Measurements from ENCODE around the gene MAPKAP1.

The MAPKAP1 gene

DNA sequence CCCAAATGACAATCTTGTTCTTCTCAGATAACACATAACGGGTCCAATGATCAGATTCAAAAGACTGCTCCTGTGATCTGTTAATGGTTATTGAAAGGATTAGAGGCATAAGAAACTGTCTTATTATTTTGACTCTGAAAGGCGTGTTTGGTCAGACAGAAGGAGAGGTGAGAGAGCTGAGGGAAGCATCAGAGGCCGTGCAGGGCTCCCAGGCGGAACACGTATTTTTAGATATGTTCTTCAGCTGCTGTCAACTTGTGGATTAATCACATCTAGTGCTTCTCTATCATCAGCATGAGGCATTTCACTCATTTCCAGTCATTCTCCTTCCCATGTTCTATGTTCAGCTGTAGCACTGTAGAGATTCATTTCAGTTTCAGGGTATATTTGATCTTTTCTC, 199.8 kb downstream of the MAPKAP1 start:
- no peak for DNase-seq

DNA sequence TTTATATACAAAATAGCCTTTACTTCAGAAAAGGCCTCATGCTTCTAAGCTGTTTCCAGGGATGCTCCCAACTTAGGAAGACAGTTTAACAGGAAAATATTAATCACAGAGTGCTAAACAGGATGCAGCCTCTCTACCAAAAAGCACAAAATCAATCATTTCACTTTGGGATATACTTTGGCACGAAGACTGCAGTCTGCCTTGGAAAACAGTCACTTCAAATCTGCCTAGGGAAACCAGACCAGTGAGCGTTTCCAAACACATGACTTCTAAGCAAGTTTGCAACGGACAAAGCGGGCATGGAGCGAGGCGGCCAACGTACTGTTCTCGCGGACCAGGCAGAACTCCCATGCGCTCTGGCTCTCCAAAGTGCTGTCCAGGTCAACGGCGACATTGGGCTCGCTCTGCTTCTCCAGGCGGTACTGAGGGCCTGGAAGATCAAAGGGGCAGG, 201.0 kb downstream of the MAPKAP1 start:
- no peak for DNase-seq

DNA sequence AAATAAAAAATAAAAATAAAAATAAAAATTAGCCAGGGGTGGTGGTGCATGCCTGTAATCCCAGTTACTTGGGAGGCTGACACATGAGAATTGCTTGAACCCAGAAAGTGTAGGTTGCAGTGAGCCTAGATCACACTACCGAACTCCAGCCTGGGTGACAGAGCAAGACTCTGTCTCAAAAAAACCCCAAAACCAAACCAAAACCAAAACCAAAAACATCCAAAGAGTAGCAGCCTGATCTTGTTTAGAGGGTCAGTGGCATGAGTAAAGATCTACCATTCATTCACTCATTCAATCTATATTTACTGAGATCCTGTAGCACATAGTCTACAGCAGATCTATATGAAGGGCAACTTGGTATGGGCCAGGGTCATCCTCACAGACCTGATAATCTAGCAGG, 202.4 kb downstream of the MAPKAP1 start:
- no peak for DNase-seq

DNA sequence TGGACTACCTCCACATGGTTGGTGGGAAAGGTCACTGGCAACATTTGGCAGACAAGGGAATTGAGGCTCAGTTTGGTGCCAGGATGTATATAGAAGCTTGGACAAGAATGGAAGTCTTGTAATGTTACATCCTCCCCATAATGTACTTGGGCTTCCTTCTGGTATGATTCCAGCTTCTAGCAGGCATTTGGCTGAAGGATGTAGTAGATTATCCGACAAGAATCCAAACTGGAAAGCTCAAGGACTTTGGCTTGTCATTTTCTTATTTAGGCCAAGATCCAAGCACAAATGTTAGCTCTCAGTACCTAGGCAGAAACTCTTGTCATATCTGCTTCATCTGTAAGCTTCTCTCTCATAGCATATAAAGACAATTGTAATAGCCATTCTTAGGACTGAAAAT, 209.1 kb downstream of the MAPKAP1 start:
- DNase-seq = no peak

DNA sequence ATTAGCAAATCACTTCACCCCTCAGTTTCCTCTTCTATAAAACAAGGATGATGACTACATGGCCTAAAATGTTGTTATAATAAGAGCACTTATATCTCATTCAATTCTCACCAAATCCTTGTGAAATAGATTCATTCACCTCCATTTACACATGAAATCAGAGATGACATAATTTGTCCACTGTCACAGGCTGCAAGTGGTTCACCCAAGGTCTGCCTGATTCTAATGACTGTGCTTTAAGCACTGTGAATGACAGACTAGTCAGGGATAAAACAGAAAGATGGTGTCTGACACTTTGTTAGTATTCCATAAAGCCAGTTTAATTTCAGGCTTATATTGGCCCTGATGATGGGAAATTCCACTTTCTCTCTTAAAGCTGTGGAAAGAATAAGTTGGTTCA, 209.5 kb downstream of the MAPKAP1 start:
- no peak for DNase-seq

DNA sequence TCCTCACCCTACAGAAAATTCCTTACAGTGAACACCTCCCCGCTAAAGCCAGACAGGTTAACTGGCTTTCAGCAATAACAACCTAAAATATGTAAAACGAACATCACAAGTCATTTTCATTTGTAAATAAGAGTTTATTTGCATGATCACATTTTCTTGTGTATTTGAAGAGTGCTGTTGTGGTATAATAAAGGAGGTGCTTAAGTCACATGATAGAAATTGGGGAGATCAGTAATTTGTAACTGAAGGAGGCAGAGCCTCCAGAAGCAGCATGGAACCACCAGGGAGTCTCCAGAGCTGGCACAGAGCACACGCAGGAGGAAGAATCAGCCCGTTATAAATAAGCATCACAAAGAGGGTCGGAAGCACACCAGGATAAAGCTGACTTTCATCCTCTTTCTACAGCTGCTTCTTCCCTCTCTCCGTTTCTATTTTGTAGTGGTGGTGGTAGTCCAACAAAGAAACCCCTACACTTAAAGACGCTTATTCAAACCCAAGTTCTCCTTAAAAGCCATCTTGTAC, 210.6 kb downstream of the MAPKAP1 start:
- no peak for DNase-seq

DNA sequence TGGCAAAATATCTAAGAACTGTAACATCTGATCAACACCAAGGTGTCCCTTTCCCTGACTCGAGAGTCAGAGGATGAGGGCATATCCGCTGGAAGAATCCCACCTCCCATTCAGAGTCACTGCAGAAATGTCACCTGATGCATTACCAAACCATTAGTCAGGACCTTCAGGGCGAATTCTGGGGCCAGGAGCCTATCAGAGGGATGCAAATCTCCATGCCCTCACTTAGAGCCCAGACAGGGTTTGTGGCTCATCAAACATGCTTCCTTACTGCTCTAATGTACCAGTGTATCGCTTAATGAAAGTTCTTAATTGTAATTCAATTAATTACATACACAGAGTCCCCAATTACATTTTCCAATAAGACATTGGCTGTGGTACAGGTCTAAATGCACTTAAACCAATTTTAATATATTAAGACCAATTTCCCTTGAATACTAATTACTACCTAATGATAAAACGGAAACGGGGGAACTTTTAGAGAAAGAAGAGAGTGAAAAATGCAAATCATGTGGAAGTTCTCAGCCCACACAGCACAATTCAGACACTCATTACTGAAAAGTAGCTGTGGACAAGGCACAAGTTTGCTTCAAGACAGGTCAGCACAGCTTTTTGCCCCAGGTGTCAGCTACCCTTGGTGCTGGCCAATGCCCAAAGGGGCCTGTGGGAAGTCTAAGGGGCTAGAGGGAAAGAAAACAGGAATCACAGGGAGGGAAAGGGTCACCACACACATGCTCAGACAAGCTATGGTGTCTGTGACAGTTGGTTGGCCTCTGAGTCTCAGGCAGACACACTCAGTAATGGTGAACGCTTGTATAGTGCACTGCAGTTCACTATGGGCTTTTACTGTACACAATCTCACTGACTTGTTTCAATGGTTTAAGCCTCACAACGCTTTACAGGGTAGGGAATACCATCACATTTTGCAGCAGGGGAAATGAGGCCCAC, 211.6 kb downstream of the MAPKAP1 start:
- DNase-seq = no peak

DNA sequence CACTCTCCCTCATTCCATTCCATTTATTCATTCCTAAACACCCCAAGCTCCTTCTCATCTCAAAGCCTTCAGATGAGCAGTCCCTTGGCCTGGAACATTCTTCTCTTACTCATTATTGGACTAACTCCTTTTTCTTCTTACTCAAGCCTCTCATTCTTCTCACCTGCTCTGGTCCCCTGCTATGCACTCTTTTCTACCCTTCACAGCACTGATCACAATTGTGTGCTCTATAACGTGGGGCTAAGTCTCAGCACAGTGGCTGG, 212.4 kb downstream of the MAPKAP1 start:
- no peak for DNase-seq

DNA sequence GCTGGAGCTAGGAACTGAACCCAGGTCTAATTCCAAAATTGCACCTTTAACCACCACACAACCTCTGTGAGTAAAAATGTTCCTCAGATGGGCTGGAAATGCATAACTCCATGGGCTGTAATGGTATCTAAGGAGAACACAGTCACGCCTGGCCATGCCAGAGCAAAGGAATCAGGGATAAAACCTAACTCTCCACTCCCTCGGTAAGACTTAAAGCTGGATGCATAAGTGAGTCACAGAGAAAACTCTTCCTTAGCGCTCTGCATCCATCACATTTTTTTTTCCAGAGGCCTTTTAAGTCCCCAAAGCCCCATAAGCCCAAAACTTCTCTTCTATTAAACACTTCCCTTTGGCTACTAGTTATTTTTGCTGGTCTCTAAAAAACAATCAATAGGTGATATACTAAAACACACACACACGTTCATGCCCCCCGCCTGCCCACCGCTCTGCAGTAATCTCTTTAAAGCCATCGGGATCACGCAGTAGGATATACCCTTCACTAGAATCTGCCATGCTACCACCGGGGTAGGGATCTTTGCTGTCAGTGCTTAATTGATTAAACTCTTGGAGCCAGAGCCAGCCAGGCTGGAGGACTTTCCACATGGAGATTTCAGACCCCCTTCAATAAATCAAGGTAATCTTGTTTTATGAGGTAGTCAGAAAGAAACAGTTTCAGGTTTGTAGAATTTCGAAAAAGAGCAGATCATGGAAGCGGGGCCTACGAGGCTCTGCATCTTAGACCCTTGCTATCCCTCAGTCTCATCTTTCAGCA, 212.9 kb downstream of the MAPKAP1 start:
- no peak for DNase-seq

DNA sequence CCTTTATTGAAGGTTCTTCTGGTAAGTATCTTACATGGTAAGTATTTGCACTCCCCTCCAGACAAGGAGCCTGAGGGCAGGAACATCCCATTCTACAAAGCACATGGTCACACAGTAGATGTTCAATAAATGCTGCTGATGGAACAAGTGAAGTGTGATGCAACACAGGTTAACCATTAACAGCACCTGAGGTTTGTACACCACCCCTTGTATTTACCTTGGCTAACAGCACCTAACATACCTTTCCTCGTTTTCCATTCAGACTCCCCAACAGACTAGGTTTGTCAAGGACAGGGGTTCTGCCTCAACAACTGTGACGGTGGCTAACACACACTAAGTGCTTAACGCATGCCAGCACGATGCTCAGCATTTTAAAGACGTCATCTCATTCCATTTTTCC, 213.6 kb downstream of the MAPKAP1 start:
- no peak for DNase-seq

DNA sequence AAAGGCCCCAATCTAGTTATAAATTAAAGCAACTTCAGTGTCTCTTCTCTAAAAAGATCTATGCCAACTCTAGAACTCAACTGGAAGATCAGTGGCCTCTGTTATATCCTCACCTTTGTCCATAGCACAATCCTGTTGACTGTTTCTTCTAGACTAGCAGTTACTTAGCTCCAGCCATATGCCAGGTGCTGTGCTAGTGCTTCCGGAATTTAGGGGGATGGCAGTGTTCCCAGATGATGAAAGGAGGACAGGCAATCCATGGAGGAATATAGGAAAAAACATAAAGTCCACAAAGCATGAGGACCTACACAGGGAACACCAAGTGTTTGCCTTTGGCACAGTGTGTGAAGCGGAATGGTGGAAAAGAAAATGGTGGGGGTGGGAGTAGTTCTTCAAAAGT, 214.3 kb downstream of the MAPKAP1 start:
- no peak for DNase-seq

DNA sequence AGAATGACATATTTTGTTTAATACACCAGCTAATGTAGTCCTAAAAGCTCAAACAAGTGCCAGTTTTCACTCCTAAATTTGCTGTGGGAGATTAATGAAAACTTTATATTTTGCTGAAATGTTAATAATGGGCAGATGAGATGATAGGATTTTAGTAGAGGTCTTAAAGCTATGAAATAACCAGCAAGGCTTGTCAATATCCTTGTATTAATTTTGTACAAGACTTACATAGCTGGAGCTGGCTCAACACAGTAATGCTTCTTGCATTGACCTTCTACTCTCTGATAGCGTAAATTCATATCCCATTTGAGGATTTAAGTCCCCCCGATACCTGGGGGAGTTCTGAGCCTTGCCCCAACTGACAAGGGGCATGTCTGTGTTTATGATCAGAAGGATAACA, 219.2 kb downstream of the MAPKAP1 start:
- no peak for DNase-seq

DNA sequence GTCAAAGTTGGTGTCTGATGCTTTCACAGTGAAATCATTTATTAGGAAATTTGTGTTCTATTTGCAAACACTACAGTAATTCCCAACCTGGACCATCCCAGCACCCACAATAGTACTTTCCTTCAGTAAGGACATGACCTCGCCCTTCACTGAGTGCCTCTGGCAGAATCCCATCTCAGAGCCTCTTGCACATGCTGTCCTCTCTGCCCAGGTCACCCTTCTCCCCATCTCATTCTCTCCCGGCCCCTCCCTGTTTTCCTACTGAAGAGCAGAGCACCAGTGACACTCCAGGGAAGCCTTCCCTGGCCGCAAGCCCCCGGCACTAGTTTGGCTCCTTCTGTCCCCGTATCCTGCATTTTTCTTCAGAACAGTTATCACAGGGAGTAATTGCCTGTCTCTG, 220.4 kb downstream of the MAPKAP1 start:
- no peak for DNase-seq

DNA sequence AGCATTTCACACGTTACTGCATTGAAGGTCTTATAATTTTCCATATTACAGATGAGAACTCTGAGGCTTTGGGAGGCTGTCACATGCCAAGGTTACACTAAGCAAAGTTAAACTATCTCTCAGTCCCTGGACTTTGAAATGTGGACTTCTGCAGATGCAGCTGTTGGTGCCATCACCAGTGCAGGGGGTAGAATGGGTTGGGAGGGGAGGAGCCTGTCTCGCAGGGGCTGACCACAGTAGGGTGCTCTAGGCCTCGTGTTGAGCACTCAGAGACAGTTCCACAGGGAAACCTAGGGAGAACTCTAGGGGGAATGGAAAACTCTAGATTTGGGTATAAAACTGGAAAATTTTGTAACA, 220.9 kb downstream of the MAPKAP1 start:
- DNase-seq = no peak

DNA sequence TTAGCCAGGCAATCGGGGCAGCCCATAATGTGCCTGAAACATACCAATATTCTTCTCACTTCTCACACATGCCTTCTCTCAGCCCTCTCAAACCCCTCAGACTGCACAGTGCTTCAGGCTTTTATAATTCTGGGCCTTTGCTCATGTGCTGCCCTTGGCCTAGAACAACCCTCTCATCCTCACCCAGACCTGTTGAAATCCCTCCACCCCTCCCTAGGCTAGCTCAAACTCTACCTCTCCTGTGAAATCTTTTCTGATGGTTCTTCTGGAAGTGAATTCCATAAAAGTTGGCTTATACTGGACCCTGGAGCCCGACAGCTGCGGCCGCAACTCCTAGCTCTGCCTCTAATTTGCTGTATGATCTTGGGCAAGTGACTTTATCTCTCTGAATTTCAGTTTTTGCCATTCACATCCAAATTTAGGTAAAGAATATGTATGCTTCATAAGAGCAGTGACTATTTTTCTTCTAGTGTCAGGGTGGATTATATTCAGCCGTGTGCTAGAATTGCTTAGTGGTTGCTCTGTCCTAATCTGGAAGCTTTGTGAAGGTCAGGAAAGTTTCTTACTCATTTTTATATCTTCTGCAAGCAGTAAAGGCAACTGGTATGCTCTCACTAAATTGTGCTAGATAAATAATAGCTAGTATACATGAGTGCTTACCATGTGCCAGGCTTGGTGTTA, 221.4 kb downstream of the MAPKAP1 start:
- DNase-seq = no peak

DNA sequence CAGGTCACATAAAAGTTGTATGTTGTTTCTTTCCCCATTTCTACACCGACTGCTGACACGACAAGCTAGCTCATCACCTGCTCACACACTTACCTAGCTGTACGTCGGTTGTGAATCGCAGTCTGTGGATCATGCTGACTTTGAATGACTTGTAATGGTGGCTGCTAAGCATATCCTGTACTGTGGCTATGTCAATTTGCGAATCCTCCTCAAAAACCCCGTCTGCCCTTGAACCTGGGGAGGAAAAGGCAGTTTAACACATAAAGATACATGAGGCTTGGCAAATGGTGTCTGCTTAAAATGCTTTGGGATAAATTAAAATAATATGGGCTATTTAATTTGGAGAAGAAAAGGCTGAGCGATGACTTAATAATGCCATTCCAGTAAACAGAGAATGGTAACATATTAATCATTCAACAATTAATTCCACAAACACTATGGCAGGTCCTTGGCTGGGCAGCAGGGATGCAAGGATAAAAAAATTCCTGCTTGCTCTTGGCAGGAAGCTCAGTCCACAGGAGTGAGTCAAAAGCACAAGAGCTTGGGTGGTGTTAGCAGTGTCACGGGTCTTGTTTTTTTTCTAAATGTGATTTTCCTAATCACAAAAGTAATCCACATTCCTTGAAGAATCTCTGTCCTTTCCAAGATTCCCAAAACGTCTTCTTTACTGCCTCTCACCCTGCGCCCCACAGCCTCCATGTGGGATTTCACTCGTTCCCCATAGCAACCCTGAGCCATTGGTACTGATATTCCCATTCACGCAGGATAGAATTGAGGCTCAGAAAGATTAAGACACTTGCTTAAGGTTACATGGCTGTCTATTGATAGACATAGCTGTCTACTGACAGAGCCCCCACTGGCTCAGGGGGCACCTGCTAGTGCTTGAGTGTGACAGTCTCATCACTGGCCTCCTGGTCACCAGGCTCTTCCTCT, 222.4 kb downstream of the MAPKAP1 start:
- no peak for DNase-seq

DNA sequence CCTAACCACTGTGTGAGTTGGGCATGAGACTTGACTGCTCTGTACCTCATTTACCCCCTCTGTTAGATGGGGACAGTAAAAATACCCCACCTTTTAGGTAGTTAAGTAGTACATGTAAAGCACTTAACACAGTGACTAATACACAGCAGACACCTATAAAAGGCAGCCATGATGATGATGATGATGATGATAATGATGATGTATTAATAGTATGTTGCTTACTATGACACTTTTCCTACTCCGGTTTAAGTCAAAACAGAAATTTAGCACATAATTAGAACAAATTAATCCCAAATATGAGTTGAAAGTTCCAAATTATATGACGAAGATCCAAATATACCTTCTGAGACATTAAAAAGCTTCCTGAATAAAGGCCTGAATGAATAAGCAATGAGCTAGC, 223.3 kb downstream of the MAPKAP1 start:
- DNase-seq = no peak

DNA sequence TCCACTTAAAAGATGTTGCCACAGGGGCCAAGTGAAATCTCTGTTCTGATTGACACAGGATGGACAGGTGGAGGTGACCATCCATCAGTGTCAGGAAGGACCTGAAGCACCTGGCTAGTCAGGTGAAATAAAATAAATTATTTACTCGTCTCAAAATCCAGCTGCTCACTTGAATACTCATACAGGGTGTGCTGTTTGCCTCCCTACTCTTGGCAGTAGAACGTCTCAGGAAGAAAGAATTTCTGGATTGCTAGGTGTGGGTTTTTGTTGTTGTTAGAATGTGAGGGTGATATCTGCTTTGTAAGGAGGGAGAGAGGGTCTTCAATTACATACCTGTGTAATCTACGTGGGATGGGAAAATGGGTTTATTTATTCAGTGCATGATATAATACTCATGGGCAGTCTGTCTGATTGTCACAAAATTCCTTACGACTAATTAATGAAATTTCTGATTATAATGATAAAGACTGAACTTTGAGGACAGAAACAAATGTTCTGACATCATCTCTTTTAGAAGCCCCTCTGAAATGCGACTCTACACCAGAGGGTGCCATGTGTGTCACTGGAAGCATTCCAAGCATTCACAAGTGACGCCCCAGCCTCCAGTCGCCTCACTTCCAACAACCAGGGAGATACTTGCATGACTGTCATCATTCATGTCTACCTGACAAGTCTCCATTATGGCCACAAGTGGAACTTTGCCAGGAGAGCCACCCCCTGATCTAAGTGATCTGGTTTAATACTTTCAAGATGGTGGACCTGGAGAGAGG, 227.0 kb downstream of the MAPKAP1 start:
- peak; percentile 46 for DNase-seq

DNA sequence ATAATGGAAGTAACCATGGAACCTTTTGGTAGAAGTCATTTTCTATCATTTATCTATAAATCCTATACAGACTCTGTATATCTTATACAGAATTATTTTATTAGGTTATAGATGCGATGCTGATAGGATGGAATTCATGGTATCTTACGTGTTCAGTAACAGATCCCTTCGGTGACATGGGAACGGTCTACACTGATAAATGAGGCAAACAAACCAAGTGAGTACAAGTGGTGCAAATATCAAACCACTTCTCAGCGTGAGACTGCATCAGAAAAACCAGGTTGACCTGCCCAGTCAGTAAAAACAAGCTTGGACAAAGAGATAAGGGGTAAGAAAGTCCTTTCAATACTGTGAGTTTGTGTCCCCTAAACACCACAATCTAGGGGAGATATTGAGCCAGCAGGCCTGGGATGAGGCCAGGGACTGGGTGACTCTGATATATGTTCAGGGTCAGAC, 229.9 kb downstream of the MAPKAP1 start:
- DNase-seq = no peak

DNA sequence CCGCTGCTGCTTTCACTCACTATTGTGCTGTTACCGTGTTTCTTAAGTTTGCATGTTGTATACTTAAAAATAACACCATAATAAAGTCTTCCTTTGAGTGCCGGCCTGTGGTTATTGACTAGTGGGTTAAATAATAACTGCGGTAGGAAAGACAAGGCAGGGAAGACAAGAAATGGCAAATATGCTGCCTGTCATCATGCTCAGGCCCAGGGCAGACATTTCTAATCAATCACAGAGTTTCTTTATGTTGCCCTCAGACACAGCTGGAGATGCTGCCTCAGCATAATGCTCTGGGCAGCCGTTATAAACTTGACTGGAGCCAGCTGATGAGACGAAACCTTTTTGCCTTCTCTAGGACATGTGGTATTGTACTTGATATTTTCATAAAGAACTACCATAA, 230.4 kb downstream of the MAPKAP1 start:
- DNase-seq = no peak

DNA sequence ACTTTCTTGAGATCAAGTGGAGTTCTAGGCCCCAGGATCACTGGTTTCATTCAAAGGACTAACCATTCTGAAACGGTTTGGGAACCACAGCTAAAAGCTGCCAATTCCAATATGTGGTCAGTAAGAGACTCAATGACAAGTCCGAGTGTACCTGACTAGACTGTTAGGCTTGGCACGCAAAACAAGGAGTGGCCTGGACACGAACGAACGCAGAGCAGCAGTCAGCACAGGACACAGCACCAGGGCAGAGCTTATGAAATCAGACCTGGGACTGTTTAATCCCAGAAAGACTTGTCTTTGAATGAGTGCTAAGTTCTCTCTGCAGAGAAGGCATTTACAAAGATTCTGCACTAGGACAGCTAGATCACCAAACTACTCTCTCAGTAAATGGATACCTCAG, 231.6 kb downstream of the MAPKAP1 start:
- no peak for DNase-seq

Measured in NCI-H774 (cell line).